MCF 10A (cell line): ENCODE results near the gene COL23A1. TPM values are rescaled to one million over a fixed set of nuclear protein-coding genes. Genes with fewer than 3 reads are reported as not detected.

Source experiments
- BruUV-seq: library from RNA; stranded (reverse); fragments of 400-500 nt; replicated peaks from 2 replicates; lab custom pipeline; 2021; lab: Mats Ljungman, UMichigan
- CTCF ChIA-PET: fragments of 300-600 bp; sonication (Branson Sonifier 250); formaldehyde crosslinking; extraction: SDS; loops from one replicate; lab custom pipeline; 2021; ENCODE audit warnings: antibody characterized with exemption, inconsistent platforms; lab: Yijun Ruan, JAX
- POLR2A ChIA-PET: fragments of 300-600, 350-650 bp; sonication (Branson Sonifier 250); formaldehyde crosslinking; extraction: SDS; loops from one replicate; lab custom pipeline; 2020; ENCODE audit warnings: antibody characterized with exemption, inconsistent platforms; lab: Yijun Ruan, JAX
- DNase-seq: peaks from one replicate; pipeline ENCODE4 v3.0.0-alpha.2; 2018; ENCODE audit not compliant: unreplicated experiment
- H3K27ac Mint-ChIP-seq: one replicate; pipeline ENCODE4 v1.8.0; 2022; ENCODE audit warnings: mild to moderate bottlenecking, low read depth, mixed read lengths; ENCODE audit not compliant: unreplicated experiment
- H3K27me3 Mint-ChIP-seq: one replicate; pipeline ENCODE4 v1.8.0; 2022; ENCODE audit warnings: mixed read lengths; ENCODE audit not compliant: insufficient read depth, unreplicated experiment
- H3K36me3 Mint-ChIP-seq: one replicate; pipeline ENCODE4 v1.8.0; 2022; ENCODE audit warnings: mild to moderate bottlenecking, moderate library complexity, mixed read lengths; ENCODE audit not compliant: insufficient read depth, unreplicated experiment
- H3K4me1 Mint-ChIP-seq: one replicate; pipeline ENCODE4 v1.8.0; 2022; ENCODE audit warnings: mixed read lengths; ENCODE audit not compliant: insufficient read depth, unreplicated experiment
- H3K4me3 Mint-ChIP-seq: one replicate; pipeline ENCODE4 v1.8.0; 2022; ENCODE audit warnings: mild to moderate bottlenecking, moderate library complexity, mixed read lengths; ENCODE audit not compliant: unreplicated experiment
- H3K9me3 Mint-ChIP-seq: one replicate; pipeline ENCODE4 v1.8.0; 2022; ENCODE audit warnings: mixed read lengths; ENCODE audit not compliant: unreplicated experiment
- intact Hi-C: fragments of 100-400 bp; cut with micrococcal nuclease; formaldehyde crosslinking; loops from 2 replicates; pipeline ENCODE4 v1.14.1; 2022
- total RNA-seq: library from RNA; stranded (reverse); gene quantifications from 2 replicates; pipeline ENCODE4 v1.2.3, GENCODE V29; 2022
- TF ChIP-seq, protein P1 (sequence below): fragments of 200-600 bp; IDR thresholded peaks from one replicate; pipeline ENCODE4 v1.8.0; 2022; ENCODE audit warnings: antibody characterized with exemption, mild to moderate bottlenecking; ENCODE audit not compliant: unreplicated experiment

COL23A1 gene
- total RNA-seq, 1 experiment from 2014 or later, result not detected

DNA sequence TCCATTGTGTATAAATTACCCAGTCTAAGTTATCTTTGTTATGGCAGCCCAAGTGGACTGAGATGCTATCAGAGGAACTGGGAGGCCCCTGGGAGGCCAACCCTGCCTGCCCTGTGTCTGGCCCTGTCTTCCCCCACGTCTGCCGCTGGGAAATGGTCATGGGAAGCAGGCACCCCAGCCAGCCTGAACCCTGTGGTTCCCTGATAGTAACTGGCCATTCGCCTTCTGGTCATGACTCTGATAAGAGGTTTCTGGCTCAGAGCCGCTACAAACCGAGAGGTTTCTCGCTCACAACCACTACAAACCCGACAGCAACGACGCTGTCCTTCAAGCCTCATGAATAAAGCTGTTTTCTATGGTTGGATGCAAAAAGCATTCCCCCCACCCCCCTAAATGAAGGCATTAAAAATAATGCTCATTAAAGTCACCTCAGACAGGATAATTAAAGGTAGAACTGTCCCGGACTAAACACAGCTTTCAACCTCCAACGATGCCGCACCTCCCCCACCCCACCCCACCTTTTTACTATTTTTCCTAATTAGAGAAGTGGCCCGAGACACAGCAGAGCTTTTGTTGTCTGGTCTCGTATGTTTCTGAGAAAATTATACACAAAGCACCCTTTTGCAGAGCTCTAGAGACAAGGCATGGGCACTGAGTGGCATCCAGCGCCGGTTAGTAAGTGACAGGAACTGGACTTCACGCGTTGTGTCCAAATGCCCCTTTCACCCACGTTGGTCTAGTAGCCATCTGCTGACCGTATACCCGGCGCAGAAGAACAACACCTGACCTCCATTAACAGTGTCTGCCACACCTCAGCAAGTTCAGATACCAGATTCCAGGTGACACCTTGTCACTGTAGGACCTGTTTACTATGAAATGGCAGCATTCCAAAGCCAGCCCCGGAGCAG lies 140.8 kb downstream of the COL23A1 start:
- DNase-seq, result no peak
- H3K9me3 Mint-ChIP-seq, result no peaks in the 10 kb centered on the region
- no peaks in the 10 kb centered on the region for H3K27me3 Mint-ChIP-seq
- intact Hi-C loops, result no loop called here
- ChIA-PET CTCF (interaction anchor here (0.9 kb wide), 1 partner anchor 12 kb away, joined by 4 read pairs; no protein-coding TSS in a partner anchor), POLR2A (interaction anchor here (0.6 kb wide), 1 partner anchor 114 kb away, joined by 3 read pairs; no protein-coding TSS in a partner anchor)
- H3K4me1 Mint-ChIP-seq, result peaks cover 12% of the 10 kb centered on the region
- no TSS peak for BruUV-seq
- H3K36me3 Mint-ChIP-seq, result no peaks in the 10 kb centered on the region
- no peak overlapping the region for H3K4me3 Mint-ChIP-seq
- TF ChIP-seq, protein P1, sequence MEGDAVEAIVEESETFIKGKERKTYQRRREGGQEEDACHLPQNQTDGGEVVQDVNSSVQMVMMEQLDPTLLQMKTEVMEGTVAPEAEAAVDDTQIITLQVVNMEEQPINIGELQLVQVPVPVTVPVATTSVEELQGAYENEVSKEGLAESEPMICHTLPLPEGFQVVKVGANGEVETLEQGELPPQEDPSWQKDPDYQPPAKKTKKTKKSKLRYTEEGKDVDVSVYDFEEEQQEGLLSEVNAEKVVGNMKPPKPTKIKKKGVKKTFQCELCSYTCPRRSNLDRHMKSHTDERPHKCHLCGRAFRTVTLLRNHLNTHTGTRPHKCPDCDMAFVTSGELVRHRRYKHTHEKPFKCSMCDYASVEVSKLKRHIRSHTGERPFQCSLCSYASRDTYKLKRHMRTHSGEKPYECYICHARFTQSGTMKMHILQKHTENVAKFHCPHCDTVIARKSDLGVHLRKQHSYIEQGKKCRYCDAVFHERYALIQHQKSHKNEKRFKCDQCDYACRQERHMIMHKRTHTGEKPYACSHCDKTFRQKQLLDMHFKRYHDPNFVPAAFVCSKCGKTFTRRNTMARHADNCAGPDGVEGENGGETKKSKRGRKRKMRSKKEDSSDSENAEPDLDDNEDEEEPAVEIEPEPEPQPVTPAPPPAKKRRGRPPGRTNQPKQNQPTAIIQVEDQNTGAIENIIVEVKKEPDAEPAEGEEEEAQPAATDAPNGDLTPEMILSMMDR, result no peak
- H3K27ac Mint-ChIP-seq, result no peak overlapping the region

DNA sequence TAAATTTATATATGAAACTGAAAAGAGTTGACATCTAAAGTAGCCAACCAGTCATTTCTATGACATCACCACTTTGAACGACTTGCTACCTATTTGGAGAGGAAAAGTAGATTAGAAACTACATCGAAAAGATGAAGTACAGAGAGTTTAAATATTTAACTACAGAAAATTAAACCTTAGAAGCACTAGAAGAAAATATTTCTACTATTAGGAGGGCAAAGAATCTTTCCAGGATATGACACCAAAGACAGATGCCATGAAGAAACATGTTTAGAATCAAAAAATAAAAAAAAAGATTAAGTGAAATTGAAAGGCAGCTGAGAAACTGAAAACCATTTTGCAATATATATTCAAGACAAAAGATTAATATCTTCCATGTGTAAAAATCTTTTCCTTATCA lies 144.7 kb downstream of the COL23A1 start:
- DNase-seq, result no peak
- CTCF ChIA-PET, result no interaction called here
- TF ChIP-seq, protein P1, result no peak
- Mint-ChIP-seq H3K27ac (no peak overlapping the region), H3K27me3 (no peaks in the 10 kb centered on the region), H3K36me3 (no peaks in the 10 kb centered on the region), H3K4me1 (no peaks in the 10 kb centered on the region), H3K4me3 (no peak overlapping the region), H3K9me3 (no peaks in the 10 kb centered on the region)
- POLR2A ChIA-PET, result interaction anchor here (1.0 kb wide), 1 partner anchor 10 kb away, joined by 4 read pairs; no protein-coding TSS in a partner anchor
- intact Hi-C loops, result no loop called here
- no TSS peak for BruUV-seq

DNA sequence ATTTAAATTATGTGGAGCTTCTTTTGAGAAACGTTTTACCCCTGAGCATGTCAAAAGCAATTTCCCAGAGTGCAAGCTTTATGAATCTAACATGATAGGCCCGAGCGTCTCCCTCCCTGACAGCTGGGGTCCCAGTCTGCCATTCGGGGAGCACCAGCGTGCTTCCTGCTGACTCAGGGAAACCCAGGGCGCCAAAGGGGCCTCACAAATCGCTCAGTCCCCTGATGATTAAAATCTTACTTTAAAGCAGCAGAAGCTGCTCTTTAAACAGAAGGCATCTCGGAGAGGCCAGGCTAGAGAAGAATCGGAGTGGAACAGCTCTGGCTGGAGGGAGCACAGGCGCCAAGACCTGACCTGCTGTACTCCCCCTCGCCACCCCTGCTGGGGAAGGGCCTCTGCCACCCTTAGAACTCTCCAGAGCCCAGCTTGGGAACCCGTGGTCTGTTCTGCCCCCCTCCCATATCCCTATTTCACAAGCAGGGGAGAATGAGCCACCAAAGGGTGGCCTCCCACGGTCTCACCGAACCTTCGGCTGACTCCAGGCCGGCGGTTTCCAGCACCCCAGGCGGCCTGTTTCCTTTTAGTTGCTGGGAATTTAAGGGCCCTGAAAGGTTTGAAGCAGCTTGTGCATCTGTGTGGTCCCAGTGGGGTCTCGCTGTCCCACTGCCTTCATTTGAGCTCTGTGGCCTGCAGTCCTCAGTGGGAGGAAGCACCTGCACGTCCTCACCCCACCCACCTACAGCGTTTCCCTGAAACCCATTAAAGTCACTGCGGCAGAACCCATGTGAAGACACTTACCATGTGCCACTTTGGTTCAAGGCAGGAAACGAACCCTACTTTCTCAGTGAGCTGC lies 147.6 kb downstream of the COL23A1 start:
- Mint-ChIP-seq H3K27me3 (peaks cover 13% of the 10 kb centered on the region), H3K27ac (no peak overlapping the region), H3K36me3 (no peaks in the 10 kb centered on the region), H3K4me3 (no peak overlapping the region), H3K4me1 (no peaks in the 10 kb centered on the region), H3K9me3 (no peaks in the 10 kb centered on the region)
- TF ChIP-seq, protein P1, result no peak
- CTCF ChIA-PET, result interaction anchor here (0.6 to 3.5 kb wide), 3 partner anchors 19 to 914 kb away, joined by 3 to 15 read pairs (median 4); no protein-coding TSS in a partner anchor
- no peak for DNase-seq
- intact Hi-C loops, result no loop called here
- no TSS peak for BruUV-seq
- POLR2A ChIA-PET, result interaction anchor here (0.7 kb wide), 1 partner anchor 11 kb away, joined by 4 read pairs; no protein-coding TSS in a partner anchor
